ENCODE measurements around the gene RPLP2.

RPLP2 gene

GRCh38 chr11:782264-783174 is 27.2 kb upstream of the RPLP2 start:
- TF ChIP-seq CTCF (IDR thresholded peaks at IDR 0.05; ENCODE audit: low read depth, low read length): no peak
- H3K9me3 ChIP-seq: no peaks in the 10 kb centered on the region
- no peaks in the 10 kb centered on the region for H3K27me3 ChIP-seq
- H3K36me3 ChIP-seq: no peaks in the 10 kb centered on the region
- H3K4me1 ChIP-seq: no peaks in the 10 kb centered on the region; the same call in 1 of the 2 replicates
- DNase-seq: no peak
- no peak overlapping the region for H3K4me3 ChIP-seq (ENCODE audit: low read depth, low read length)

GRCh38 chr11:783581-784015 is 26.2 kb upstream of the RPLP2 start:
- Histone ChIP-seq H3K27me3 (no peaks in the 10 kb centered on the region), H3K9me3 (no peaks in the 10 kb centered on the region), H3K4me1 (no peaks in the 10 kb centered on the region; the same call in 1 of the 2 replicates), H3K4me3 (ENCODE audit: low read depth, low read length) (no peak overlapping the region), H3K36me3 (no peaks in the 10 kb centered on the region)
- peak; percentile 84 for DNase-seq
- TF ChIP-seq CTCF (IDR thresholded peaks at IDR 0.05; ENCODE audit: low read depth, low read length): peak; percentile 68

GRCh38 chr11:786235-787083 is 23.3 kb upstream of the RPLP2 start:
- TF ChIP-seq CTCF (IDR thresholded peaks at IDR 0.05; ENCODE audit: low read depth, low read length): no peak
- DNase-seq: no peak
- Histone ChIP-seq H3K4me3 (ENCODE audit: low read depth, low read length) (no peak overlapping the region), H3K4me1 (no peaks in the 10 kb centered on the region; the same call in 1 of the 2 replicates), H3K36me3 (no peaks in the 10 kb centered on the region), H3K9me3 (no peaks in the 10 kb centered on the region), H3K27me3 (no peaks in the 10 kb centered on the region)

GRCh38 chr11:787084-787675 is 22.6 kb upstream of the RPLP2 start:
- TF ChIP-seq CTCF (IDR thresholded peaks at IDR 0.05; ENCODE audit: low read depth, low read length): no peak
- no peaks in the 10 kb centered on the region for H3K9me3 ChIP-seq
- no peaks in the 10 kb centered on the region for H3K27me3 ChIP-seq
- no peak for DNase-seq
- H3K4me3 ChIP-seq (ENCODE audit: low read depth, low read length): no peak overlapping the region
- H3K36me3 ChIP-seq: no peaks in the 10 kb centered on the region
- H3K4me1 ChIP-seq: no peaks in the 10 kb centered on the region; the same call in 1 of the 2 replicates

GRCh38 chr11:788009-788640 is 21.6 kb upstream of the RPLP2 start:
- no peaks in the 10 kb centered on the region for H3K9me3 ChIP-seq
- TF ChIP-seq CTCF (IDR thresholded peaks at IDR 0.05; ENCODE audit: low read depth, low read length): no peak
- H3K4me3 ChIP-seq (ENCODE audit: low read depth, low read length): no peak overlapping the region
- H3K4me1 ChIP-seq: no peaks in the 10 kb centered on the region; the same call in 1 of the 2 replicates
- no peaks in the 10 kb centered on the region for H3K36me3 ChIP-seq
- DNase-seq: no peak
- H3K27me3 ChIP-seq: no peaks in the 10 kb centered on the region
